B cell (primary cell): ENCODE measurements around the gene MLH3. TPM values are rescaled to one million over a fixed set of nuclear protein-coding genes. Genes with fewer than 3 reads are reported as not detected.

ENCODE experiments used
- ATAC-seq: fragments of 200-7000 bp; cut with Tn5 transposase; one replicate; pipeline ENCODE4 v1.10.0; 2021; ENCODE audit warnings: low read depth, mild to moderate bottlenecking, moderate number of reproducible peaks, moderate library complexity
- CTCF ChIA-PET: fragments of 350-600 bp; sonication (Branson Sonifier 250); formaldehyde crosslinking; loops from one replicate; lab custom pipeline; 2021; ENCODE audit warnings: antibody characterized with exemption, inconsistent platforms; lab: Charles Lee
- POLR2A ChIA-PET: fragments of 350-600 bp; sonication (Branson Sonifier 250); formaldehyde crosslinking; loops from one replicate; lab custom pipeline; 2021; ENCODE audit warnings: antibody characterized with exemption; lab: Charles Lee
- DNase-seq: peaks from one replicate; pipeline ENCODE4 v3.0.0; 2013
- H2AFZ ChIP-seq: 2 replicates; pipeline ENCODE4 v1.6.1; 2012; ENCODE audit warnings: mild to moderate bottlenecking, low read depth, low read length; ENCODE audit not compliant: insufficient read depth, poor library complexity, severe bottlenecking
- H3K27ac ChIP-seq, 2 donors: 1 replicate in 1 of 2; 2 replicates in 1 of 2; pipeline ENCODE4 v1.5.1; 2012 to 2013; ENCODE audit warnings: low read length in 2 of 2, mild to moderate bottlenecking in 2 of 2, moderate library complexity in 1 of 2
- H3K27me3 ChIP-seq, 4 experiments: fragments of 200-600 bp in 1 of 4; sonication (generic) in 1 of 4; replicated peaks in 1 of 4; 1 replicate in 2 of 4; 2 replicates in 2 of 4; pipeline versions ENCODE4 v1.6.1 to v1.7.0; 2013 to 2016; ENCODE audit warnings: low read length in 3 of 4, mild to moderate bottlenecking in 2 of 4, mixed read lengths in 1 of 4, moderate library complexity in 1 of 4; ENCODE audit not compliant: insufficient read depth in 4 of 4, control insufficient read depth in 3 of 4; ENCODE audit errors: control extremely low read depth in 1 of 4
- H3K36me3 ChIP-seq, 2 experiments: replicated peaks in 1 of 2; 1 replicate in 1 of 2; 2 replicates in 1 of 2; pipeline versions ENCODE4 v1.6.1 to v1.7.1; 2013; ENCODE audit warnings: low read length in 1 of 2; ENCODE audit not compliant: insufficient read depth in 2 of 2, control insufficient read depth in 1 of 2; ENCODE audit errors: control extremely low read depth in 1 of 2, extremely low read depth in 1 of 2
- H3K4me1 ChIP-seq, 2 donors: fragments of 200-600 bp in 1 of 2; sonication (generic) in 1 of 2; 1 replicate in 1 of 2; 2 replicates in 1 of 2; pipeline versions ENCODE4 v1.5.1 to v1.6.1; 2013 to 2017; ENCODE audit warnings: low read length in 2 of 2; ENCODE audit not compliant: control insufficient read depth in 2 of 2, insufficient read depth in 2 of 2
- H3K4me2 ChIP-seq: replicated peaks from 2 replicates; pipeline ENCODE3; 2012; ENCODE audit warnings: mild to moderate bottlenecking, low read depth, low read length; ENCODE audit not compliant: poor library complexity, severe bottlenecking
- H3K4me3 ChIP-seq, 5 experiments: fragments of 200-600 bp in 1 of 5; sonication (generic) in 1 of 5; 1 replicate in 3 of 5; 2 replicates in 2 of 5; pipeline versions ENCODE4 v1.5.1 to v1.7.0; 2011 to 2016; ENCODE audit warnings: low read length in 4 of 5, mild to moderate bottlenecking in 4 of 5, low read depth in 2 of 5, control low read depth in 1 of 5, moderate library complexity in 1 of 5; ENCODE audit not compliant: insufficient read depth in 1 of 5; ENCODE audit errors: control extremely low read depth in 1 of 5, extremely low read depth in 1 of 5
- H3K79me2 ChIP-seq: fragments of 200-600 bp; sonication (generic); one replicate; pipeline ENCODE4 v1.6.0; 2016; ENCODE audit warnings: low read length; ENCODE audit not compliant: control insufficient read depth, insufficient read depth
- H3K9ac ChIP-seq: fragments of 200-600 bp; sonication (generic); 2 replicates; pipeline ENCODE4 v1.6.1; 2017; ENCODE audit warnings: mild to moderate bottlenecking, low read length, moderate library complexity
- H3K9me3 ChIP-seq, 3 donors: one replicate each; pipeline versions ENCODE4 v1.6.1 to v1.7.1; 2013; ENCODE audit warnings: low read length in 2 of 3; ENCODE audit not compliant: control insufficient read depth in 2 of 3, insufficient read depth in 1 of 3; ENCODE audit errors: control extremely low read depth in 1 of 3
- H4K20me1 ChIP-seq: 2 replicates; pipeline ENCODE4 v1.6.0; 2012; ENCODE audit warnings: mild to moderate bottlenecking, low read length; ENCODE audit not compliant: insufficient read depth, control insufficient read depth, poor library complexity, severe bottlenecking
- H3K27ac Mint-ChIP-seq: one replicate; pipeline ENCODE4 v1.8.0; 2021; ENCODE audit warnings: mixed read lengths
- H3K27me3 Mint-ChIP-seq: one replicate; pipeline ENCODE4 v1.8.0; 2021; ENCODE audit warnings: mixed read lengths
- H3K4me1 Mint-ChIP-seq: one replicate; pipeline ENCODE4 v1.8.0; 2021; ENCODE audit warnings: mixed read lengths
- H3K4me3 Mint-ChIP-seq: one replicate; pipeline ENCODE4 v1.8.0; 2021; ENCODE audit warnings: mixed read lengths
- H3K9me3 Mint-ChIP-seq: one replicate; pipeline ENCODE4 v1.8.0; 2022; ENCODE audit warnings: mixed read lengths; ENCODE audit not compliant: insufficient read depth
- CTCF ChIP-seq: fragments of 200-600 bp; IDR thresholded peaks from one replicate; pipeline ENCODE4 v1.8.0; 2022; ENCODE audit warnings: antibody characterized with exemption, mild to moderate bottlenecking
- EZH2 ChIP-seq: IDR thresholded peaks from 2 replicates; pipeline ENCODE4 v1.6.1; 2012; ENCODE audit warnings: borderline replicate concordance, low read depth, mild to moderate bottlenecking, moderate library complexity, low read length; ENCODE audit not compliant: insufficient read depth, poor library complexity, severe bottlenecking
- WGBS: methylation state at CpG from one replicate; pipeline ENCODE4 v1.1.5; 2013; ENCODE audit warnings: missing lambda C conversion rate; ENCODE audit not compliant: insufficient coverage; 5-methylcytosine and 5-hydroxymethylcytosine counted together
- intact Hi-C: fragments of 100-400 bp; cut with micrococcal nuclease; formaldehyde crosslinking; loops from one replicate; pipeline ENCODE4 v1.10.0; 2022
- polyA plus RNA-seq: library from polyadenylated mRNA; depleted of rRNA; stranded (reverse); fragments of >200 nt; gene quantifications from 2 replicates; pipeline ENCODE4 v1.2.3, GENCODE V29; 2012
- total RNA-seq, 2 donors: library from RNA; stranded (reverse); fragments of 120-200 nt in 1 of 2; gene quantifications; 1 replicate in 1 of 2; 2 replicates in 1 of 2; pipeline versions ENCODE4 v1.2.3 to v1.2.4, GENCODE V29; 2013 to 2022

The MLH3 gene
- total and polyA plus RNA-seq, 2 donors (not counting 1 experiment from before 2014, with no cell fraction given): 6.7 to 19.9 TPM

DNA sequence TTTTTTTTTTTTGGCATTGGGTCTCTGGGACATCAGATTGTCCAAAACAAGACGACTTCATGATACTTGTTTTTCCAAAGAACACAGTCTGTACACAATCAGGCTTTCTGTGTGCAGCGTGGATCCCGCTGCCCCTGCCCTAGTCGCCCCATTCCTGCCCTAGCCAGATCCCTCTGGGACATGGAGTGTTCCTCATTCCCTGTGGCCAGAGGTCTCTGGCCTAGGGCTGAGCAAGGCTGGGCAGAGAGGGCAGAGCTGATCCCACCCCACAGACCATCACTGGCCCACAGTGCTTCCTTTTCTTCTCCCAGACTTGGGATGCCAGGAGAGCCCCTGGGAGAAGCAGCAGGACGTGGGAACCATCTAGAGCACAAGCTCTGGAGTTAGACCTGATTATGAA, 69.4 kb downstream of the MLH3 start:
- Mint-ChIP-seq H3K27ac (no peak overlapping the region), H3K9me3 (no peaks in the 10 kb centered on the region), H3K27me3 (no peaks in the 10 kb centered on the region), H3K4me3 (no peak overlapping the region), H3K4me1 (no peaks in the 10 kb centered on the region)
- intact Hi-C loops: no loop called here
- H3K79me2 ChIP-seq: no peaks in the 10 kb centered on the region
- H3K4me3 ChIP-seq: no peak overlapping the region
- H3K4me1 ChIP-seq: no peaks in the 10 kb centered on the region
- DNase-seq (no peak), ATAC-seq (no peak)
- no peak overlapping the region for H3K27ac ChIP-seq
- POLR2A ChIA-PET: no interaction called here
- CTCF ChIA-PET: interaction anchor here (0.6 kb wide), 1 partner anchor 41 kb away, joined by 3 read pairs; no protein-coding TSS in a partner anchor
- no peaks in the 10 kb centered on the region for H3K27me3 ChIP-seq
- 92% methylated on average over 5 of the region's 5 CpGs for WGBS
- H3K4me2 ChIP-seq: no peak overlapping the region
- no peak for TF ChIP-seq EZH2
- TF ChIP-seq CTCF: no peak
- H3K9ac ChIP-seq: no peak overlapping the region
- no peaks in the 10 kb centered on the region for H3K36me3 ChIP-seq
- H2AFZ ChIP-seq: no peak overlapping the region
- no peaks in the 10 kb centered on the region for H4K20me1 ChIP-seq
- no peaks in the 10 kb centered on the region for H3K9me3 ChIP-seq

DNA sequence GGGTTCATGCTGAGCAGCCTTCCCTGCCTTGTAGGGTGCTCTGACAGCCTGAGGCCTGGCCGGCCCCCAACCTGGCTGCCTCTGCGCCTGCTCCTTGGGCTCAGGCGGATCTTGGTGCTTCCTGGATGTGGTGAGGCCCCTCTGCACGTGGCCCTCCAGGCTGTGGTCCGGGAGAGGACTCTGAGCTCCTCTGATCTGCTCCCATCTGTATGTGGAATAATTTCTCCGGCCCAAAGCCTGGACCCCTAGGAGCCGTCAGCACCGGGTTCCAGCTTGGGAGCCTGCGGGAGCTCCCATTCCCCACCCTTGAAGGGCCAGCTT, 69.8 kb downstream of the MLH3 start:
- Histone ChIP-seq H3K36me3 (no peaks in the 10 kb centered on the region), H3K4me3 (no peak overlapping the region), H3K27me3 (no peaks in the 10 kb centered on the region), H2AFZ (no peak overlapping the region), H3K4me2 (no peak overlapping the region), H3K27ac (no peak overlapping the region), H3K4me1 (no peaks in the 10 kb centered on the region), H3K9ac (no peak overlapping the region), H3K9me3 (no peaks in the 10 kb centered on the region), H4K20me1 (no peaks in the 10 kb centered on the region), H3K79me2 (no peaks in the 10 kb centered on the region)
- no peaks in the 10 kb centered on the region for H3K27me3 Mint-ChIP-seq
- TF ChIP-seq CTCF (no peak), EZH2 (no peak)
- CTCF ChIA-PET: no interaction called here
- H3K4me3 Mint-ChIP-seq: no peak overlapping the region
- no peak for DNase-seq
- 80% methylated on average over 9 of the region's 9 CpGs for WGBS
- POLR2A ChIA-PET: no interaction called here
- no peak overlapping the region for H3K27ac Mint-ChIP-seq
- ATAC-seq: no peak
- intact Hi-C loops: no loop called here
- H3K4me1 Mint-ChIP-seq: no peaks in the 10 kb centered on the region
- no peaks in the 10 kb centered on the region for H3K9me3 Mint-ChIP-seq
